ENCODE results near the gene CFAP46. TPM values are rescaled to one million over a fixed set of nuclear protein-coding genes. Genes with fewer than 3 reads are reported as not detected.

The CFAP46 gene
- total and polyA plus RNA-seq, 2 of the 4 experiments (the other 2 are of a cell fraction) = 1.3 to 1.8 TPM

- dilution Hi-C loops (cut with HindIII; ENCODE audit: low sequenced_read_pairs, unreplicated experiment) (no loop called here), intact Hi-C loops (cut with micrococcal nuclease) (no loop called here), in situ Hi-C loops (cut with MboI; ENCODE audit: low sequenced_read_pairs) (no loop called here)
- CTCF ChIA-PET = no interaction called here
- no peak overlapping the region for H3K18ac ChIP-seq (ENCODE audit: low read depth, low read length)
- WGBS, 2 experiments (ENCODE audit: extremely low coverage in 2 of 2, insufficient read length in 1 of 2) = 74% methylated on average over 15 of the region's 19 CpGs; no CpG with 5 or more reads in 1 of the 2 experiments
- H3K14ac ChIP-seq (replicated peaks; ENCODE audit: low read depth, low read length) = no peak overlapping the region
- H2BK120ac ChIP-seq (ENCODE audit: low read depth, low read length) = no peak overlapping the region
- no peak overlapping the region for H3K27ac ChIP-seq (ENCODE audit: insufficient read depth, low read length)
- no peak overlapping the region for H2BK5ac ChIP-seq (ENCODE audit: low read depth, low read length, poor library complexity, severe bottlenecking)
- no peaks in the 10 kb centered on the region for H3K9me3 ChIP-seq (ENCODE audit: control insufficient read depth, insufficient read depth, low read length)
- no peaks in the 10 kb centered on the region for H3K79me1 ChIP-seq (ENCODE audit: low read depth in 1 of 2, low read length in 2 of 2)
- TF ChIP-seq CTCF (conservative IDR thresholded peaks at IDR 0.05; ENCODE audit: low read depth, low read length) (no peak), BHLHE40 (IDR thresholded peaks at IDR 0.05; ENCODE audit: low read depth, low read length) (no peak)
- POLR2A ChIA-PET (ENCODE audit: unreplicated experiment) = no interaction called here
- no peak overlapping the region for H3K4ac ChIP-seq (ENCODE audit: low read depth, low read length)
- H4K5ac ChIP-seq (ENCODE audit: low read depth, low read length) = no peak overlapping the region
- H2BK20ac ChIP-seq (ENCODE audit: low read depth, low read length) = no peak overlapping the region
- no peak overlapping the region for H4K8ac ChIP-seq (ENCODE audit: low read depth in 2 of 2, low read length in 2 of 2)
- H3K4me3 ChIP-seq (ENCODE audit: insufficient read depth, low read depth, low read length) = no peak overlapping the region
- no peak overlapping the region for H3K9ac ChIP-seq (ENCODE audit: low read depth, low read length)
- BruUV-seq (replicated peaks) = no TSS peak
- peaks cover 3% of the 10 kb centered on the region; the same call in 1 of the 2 replicates for H3K4me1 ChIP-seq (ENCODE audit: control insufficient read depth, insufficient read depth, low read length)
- H3K56ac ChIP-seq (ENCODE audit: extremely low read depth, insufficient read depth, low read length) = no peak overlapping the region
- peaks cover 4% of the 10 kb centered on the region; the same call in 1 of the 2 replicates for H3K27me3 ChIP-seq (ENCODE audit: control insufficient read depth, insufficient read depth, low read length)
- ATAC-seq (ENCODE audit: low read depth) = no peak
- no peak overlapping the region for H2AK9ac ChIP-seq (replicated peaks; ENCODE audit: low read depth, low read length, poor library complexity)
- no peaks in the 10 kb centered on the region for H3K36me3 ChIP-seq (ENCODE audit: control insufficient read depth, insufficient read depth, low read length)
- no peak overlapping the region for H2AK5ac ChIP-seq (ENCODE audit: low read depth, low read length)
- no peak overlapping the region for H2BK15ac ChIP-seq (ENCODE audit: low read depth, low read length)
- H4K20me1 ChIP-seq (ENCODE audit: insufficient read depth, low read length) = no peaks in the 10 kb centered on the region
- no peaks in the 10 kb centered on the region for H3K9me1 ChIP-seq (ENCODE audit: insufficient read depth, low read length)
- H3K23ac ChIP-seq (ENCODE audit: low read depth, low read length) = no peak overlapping the region
- no peak for DNase-seq
- H4K91ac ChIP-seq (ENCODE audit: insufficient read depth, low read depth, low read length) = no peak overlapping the region
- no peak overlapping the region for H3K4me2 ChIP-seq (ENCODE audit: low read depth, low read length)
- H2AFZ ChIP-seq (replicated peaks; ENCODE audit: low read length, poor library complexity) = no peak overlapping the region
Measured at GRCh38 chr10:132937861-132938260, 4.5 kb downstream of the CFAP46 start.
